ENCODE measurements around the gene PTPN20.

GRCh38 chr10:47045331-47045861 is 134.2 kb downstream of the PTPN20 start:
- TF ChIP-seq, protein P1, sequence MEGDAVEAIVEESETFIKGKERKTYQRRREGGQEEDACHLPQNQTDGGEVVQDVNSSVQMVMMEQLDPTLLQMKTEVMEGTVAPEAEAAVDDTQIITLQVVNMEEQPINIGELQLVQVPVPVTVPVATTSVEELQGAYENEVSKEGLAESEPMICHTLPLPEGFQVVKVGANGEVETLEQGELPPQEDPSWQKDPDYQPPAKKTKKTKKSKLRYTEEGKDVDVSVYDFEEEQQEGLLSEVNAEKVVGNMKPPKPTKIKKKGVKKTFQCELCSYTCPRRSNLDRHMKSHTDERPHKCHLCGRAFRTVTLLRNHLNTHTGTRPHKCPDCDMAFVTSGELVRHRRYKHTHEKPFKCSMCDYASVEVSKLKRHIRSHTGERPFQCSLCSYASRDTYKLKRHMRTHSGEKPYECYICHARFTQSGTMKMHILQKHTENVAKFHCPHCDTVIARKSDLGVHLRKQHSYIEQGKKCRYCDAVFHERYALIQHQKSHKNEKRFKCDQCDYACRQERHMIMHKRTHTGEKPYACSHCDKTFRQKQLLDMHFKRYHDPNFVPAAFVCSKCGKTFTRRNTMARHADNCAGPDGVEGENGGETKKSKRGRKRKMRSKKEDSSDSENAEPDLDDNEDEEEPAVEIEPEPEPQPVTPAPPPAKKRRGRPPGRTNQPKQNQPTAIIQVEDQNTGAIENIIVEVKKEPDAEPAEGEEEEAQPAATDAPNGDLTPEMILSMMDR (conservative IDR thresholded peaks at IDR 0.05; ENCODE audit: low read length) = no peak
- no peak for TF ChIP-seq EZH2phosphoT487 (IDR thresholded peaks at IDR 0.05; ENCODE audit: borderline replicate concordance)
